ENCODE results near the gene GABRG3.

The GABRG3 gene

GRCh38 chr15:27582726-27583410, 611.9 kb downstream of the GABRG3 start:
- DNase-seq (ENCODE audit: low spot score), result no peak

GRCh38 chr15:27583651-27584050, 612.7 kb downstream of the GABRG3 start:
- no peak for DNase-seq (ENCODE audit: low spot score)

DNA sequence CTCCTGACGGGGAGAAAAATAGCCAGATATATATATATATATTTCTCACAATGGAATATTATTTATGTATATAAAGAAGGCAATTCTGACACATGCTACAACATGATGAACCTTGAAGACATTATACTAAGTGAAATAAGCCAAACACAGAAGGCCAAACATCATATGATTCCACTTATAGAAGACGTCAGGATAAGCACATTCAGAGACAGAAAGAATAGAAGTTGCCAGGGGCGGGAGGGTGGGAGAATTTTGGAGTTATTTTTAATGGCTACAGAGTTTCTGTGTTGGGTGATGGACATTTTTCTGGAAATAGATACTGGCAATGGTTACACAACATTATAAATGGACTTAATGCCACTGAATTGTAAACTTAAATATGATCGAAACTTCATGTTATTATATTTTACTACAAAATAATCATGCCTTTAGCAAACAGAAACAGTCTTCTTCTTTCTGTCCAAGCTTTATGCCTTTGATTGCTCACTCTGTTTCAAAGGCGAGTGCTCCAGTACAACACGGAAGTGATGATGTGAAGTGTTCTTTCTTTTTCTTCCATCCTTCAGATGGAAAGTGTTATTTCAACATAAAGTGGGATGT, 614.2 kb downstream of the GABRG3 start:
- DNase-seq (ENCODE audit: low spot score), result no peak

DNA sequence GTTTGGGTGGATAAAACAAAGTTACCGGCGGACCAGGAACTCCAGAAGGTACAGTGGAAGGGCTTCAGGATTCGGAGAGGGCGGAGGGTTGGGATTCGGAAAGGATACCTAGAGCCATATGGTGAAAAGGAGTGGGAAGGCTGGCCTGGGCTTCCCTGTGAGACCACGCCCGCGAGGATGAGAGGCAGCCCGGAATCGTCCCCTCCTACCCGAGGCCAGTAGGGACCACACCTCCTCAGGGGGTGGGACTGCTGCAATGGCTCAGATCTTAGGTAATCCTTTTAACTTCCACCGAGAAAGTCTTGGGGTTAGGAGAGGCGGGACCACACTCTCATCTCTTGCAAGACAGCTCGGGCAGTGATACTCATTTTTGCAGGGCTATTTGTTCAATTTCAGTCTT, 616.8 kb downstream of the GABRG3 start:
- no peak for DNase-seq (ENCODE audit: low spot score)

DNA sequence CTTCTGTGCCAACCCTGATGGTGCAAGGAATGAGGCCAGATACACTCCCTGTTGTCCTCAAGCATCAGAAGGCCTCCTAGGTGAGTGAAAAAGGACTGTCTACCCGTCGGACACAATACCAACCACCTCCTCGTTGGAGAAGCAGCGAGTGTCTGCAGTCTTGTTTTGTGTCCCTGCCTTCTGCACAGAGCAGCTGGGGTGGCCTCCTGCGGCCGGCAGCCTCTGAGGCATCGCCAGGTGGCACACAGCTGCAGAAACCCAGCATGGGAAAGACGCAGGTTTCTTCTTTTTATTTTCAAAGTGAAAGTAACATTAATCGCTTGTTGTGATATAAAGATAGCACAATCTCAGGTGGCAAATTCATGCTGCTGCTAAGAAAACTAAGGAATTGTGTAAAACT, 618.3 kb downstream of the GABRG3 start:
- no peak for DNase-seq (ENCODE audit: low spot score)

- DNase-seq (ENCODE audit: low spot score), result no peak
Measured at GRCh38 chr15:27589782-27590181, 618.8 kb downstream of the GABRG3 start.
